HepG2 (cell line): ENCODE measurements around the gene SF3A2. TPM values are rescaled to one million over a fixed set of nuclear protein-coding genes. Genes with fewer than 3 reads are reported as not detected.
A peak's percentile ranks its signal among the peaks of the same experiment; 100 is the strongest.

Experiments
- ATRX ChIP-seq: sonication (generic); formaldehyde crosslinking; IDR thresholded peaks from 2 replicates; pipeline ENCODE4 v1.4.0; 2020; ENCODE audit warnings: missing genetic modification reagents, borderline replicate concordance
- ISX ChIP-seq: sonication (generic); formaldehyde crosslinking; conservative IDR thresholded peaks from 2 replicates; pipeline ENCODE4 v1.5.0; 2020; ENCODE audit warnings: missing genetic modification reagents
- SPEN ChIP-seq: sonication (generic); formaldehyde crosslinking; IDR thresholded peaks from 2 replicates; pipeline ENCODE4 v1.5.1; 2020; ENCODE audit warnings: low read depth, mild to moderate bottlenecking, missing genetic modification reagents
- TSC22D2 ChIP-seq: sonication (generic); formaldehyde crosslinking; IDR thresholded peaks from 2 replicates; pipeline ENCODE4 v1.5.1; 2020; ENCODE audit warnings: missing genetic modification reagents, mild to moderate bottlenecking, borderline replicate concordance
- ZNF256 ChIP-seq: sonication (generic); formaldehyde crosslinking; conservative IDR thresholded peaks from 2 replicates; pipeline ENCODE4 v1.4.0; 2020; ENCODE audit warnings: missing genetic modification reagents
- ZNF292 ChIP-seq: sonication (generic); formaldehyde crosslinking; IDR thresholded peaks from 2 replicates; pipeline ENCODE4 v1.8.1; 2022; ENCODE audit warnings: mild to moderate bottlenecking, low read depth, missing genetic modification reagents, borderline replicate concordance
- ZNF678 ChIP-seq: sonication (generic); formaldehyde crosslinking; IDR thresholded peaks from 2 replicates; pipeline ENCODE4 v1.4.0; 2020; ENCODE audit warnings: mild to moderate bottlenecking, missing genetic modification reagents
- polyA plus RNA-seq, 8 experiments: library from polyadenylated mRNA; depleted of rRNA in 3 of 8; stranded (reverse) in 7 of 8; unstranded in 1 of 8; fragments of >200 nt; fragmentation: Illumina TruSeq in 4 of 8; extraction: Trizol in 4 of 8; gene quantifications; 2 replicates each; pipeline versions ENCODE4 v1.2.1 to v1.2.3, GENCODE V29; 2011 to 2016; ENCODE audit warnings: low read depth in 4 of 8, missing spikeins in 1 of 8, mixed read lengths in 1 of 8; ENCODE audit not compliant: insufficient read depth in 1 of 8
- total RNA-seq, 5 experiments: library from RNA; depleted of rRNA; stranded (reverse); fragments of >200 nt; fragmentation: Illumina TruSeq; extraction: Trizol; gene quantifications; 2 replicates each; pipeline ENCODE4 v1.2.3, GENCODE V29; 2016; ENCODE audit warnings: low read depth in 1 of 5
- TF ChIP-seq, protein P1 (sequence below): sonication (generic); formaldehyde crosslinking; IDR thresholded peaks from 2 replicates; pipeline ENCODE4 v1.9.0; 2021; ENCODE audit warnings: mild to moderate bottlenecking, missing genetic modification reagents
- TF ChIP-seq, protein P2 (sequence below), 2 experiments: sonication (generic) in 1 of 2; formaldehyde crosslinking in 1 of 2; IDR thresholded peaks; 2 replicates each; pipeline versions ENCODE4 v1.4.0 to v1.6.1; 2016 to 2020; ENCODE audit warnings: borderline replicate concordance in 1 of 2, low read depth in 1 of 2, mild to moderate bottlenecking in 1 of 2, missing genetic modification reagents in 1 of 2

SF3A2 gene
- total and polyA plus RNA-seq, 2 of the 13 experiments (the other 11 are each of a cell fraction or from before 2014, with no cell fraction given) = 8.6 to 8.8 TPM

DNA sequence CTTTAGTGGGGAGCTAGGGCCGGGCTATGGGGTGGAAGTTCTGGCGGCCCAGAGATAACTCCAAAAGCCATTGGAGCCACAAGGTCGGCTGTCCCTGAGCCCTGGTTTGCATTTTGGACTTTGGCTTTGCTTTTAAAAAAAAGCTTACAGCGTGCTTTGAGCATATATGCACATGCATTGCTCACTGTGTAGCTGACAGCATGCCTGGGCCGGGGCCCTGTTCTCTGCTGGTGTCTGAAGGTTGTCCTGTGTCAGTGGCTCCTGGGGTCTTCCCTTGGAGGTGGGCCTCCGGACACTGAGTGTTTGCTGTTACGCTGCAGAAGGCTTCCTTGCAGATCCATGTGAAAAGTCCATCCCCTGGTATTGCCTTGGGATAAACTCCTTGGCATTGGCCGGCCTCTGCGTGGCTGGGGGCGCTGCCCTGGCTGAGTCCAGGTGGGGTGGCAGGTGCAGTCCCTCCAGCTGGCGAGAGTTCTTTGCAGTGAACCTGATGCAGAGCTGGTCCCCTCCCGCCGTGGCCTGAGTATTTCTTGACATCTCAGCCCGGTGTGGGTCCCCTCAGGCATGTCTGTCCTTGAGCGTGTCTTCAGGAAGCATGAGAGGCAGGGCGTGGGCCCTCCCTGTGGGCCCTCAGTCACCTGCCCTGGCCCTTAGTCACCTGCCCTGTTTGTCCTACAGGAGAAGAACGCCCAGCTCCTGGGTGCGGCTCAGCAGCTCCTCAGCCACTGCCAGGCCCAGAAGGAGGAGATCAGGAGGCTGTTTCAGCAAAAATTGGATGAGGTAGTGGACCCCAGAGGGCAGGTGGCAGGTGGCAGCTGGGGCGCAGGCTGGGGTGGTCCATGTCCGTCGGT, 23.5 kb upstream of the SF3A2 start (continued):
- TF ChIP-seq, protein P1, sequence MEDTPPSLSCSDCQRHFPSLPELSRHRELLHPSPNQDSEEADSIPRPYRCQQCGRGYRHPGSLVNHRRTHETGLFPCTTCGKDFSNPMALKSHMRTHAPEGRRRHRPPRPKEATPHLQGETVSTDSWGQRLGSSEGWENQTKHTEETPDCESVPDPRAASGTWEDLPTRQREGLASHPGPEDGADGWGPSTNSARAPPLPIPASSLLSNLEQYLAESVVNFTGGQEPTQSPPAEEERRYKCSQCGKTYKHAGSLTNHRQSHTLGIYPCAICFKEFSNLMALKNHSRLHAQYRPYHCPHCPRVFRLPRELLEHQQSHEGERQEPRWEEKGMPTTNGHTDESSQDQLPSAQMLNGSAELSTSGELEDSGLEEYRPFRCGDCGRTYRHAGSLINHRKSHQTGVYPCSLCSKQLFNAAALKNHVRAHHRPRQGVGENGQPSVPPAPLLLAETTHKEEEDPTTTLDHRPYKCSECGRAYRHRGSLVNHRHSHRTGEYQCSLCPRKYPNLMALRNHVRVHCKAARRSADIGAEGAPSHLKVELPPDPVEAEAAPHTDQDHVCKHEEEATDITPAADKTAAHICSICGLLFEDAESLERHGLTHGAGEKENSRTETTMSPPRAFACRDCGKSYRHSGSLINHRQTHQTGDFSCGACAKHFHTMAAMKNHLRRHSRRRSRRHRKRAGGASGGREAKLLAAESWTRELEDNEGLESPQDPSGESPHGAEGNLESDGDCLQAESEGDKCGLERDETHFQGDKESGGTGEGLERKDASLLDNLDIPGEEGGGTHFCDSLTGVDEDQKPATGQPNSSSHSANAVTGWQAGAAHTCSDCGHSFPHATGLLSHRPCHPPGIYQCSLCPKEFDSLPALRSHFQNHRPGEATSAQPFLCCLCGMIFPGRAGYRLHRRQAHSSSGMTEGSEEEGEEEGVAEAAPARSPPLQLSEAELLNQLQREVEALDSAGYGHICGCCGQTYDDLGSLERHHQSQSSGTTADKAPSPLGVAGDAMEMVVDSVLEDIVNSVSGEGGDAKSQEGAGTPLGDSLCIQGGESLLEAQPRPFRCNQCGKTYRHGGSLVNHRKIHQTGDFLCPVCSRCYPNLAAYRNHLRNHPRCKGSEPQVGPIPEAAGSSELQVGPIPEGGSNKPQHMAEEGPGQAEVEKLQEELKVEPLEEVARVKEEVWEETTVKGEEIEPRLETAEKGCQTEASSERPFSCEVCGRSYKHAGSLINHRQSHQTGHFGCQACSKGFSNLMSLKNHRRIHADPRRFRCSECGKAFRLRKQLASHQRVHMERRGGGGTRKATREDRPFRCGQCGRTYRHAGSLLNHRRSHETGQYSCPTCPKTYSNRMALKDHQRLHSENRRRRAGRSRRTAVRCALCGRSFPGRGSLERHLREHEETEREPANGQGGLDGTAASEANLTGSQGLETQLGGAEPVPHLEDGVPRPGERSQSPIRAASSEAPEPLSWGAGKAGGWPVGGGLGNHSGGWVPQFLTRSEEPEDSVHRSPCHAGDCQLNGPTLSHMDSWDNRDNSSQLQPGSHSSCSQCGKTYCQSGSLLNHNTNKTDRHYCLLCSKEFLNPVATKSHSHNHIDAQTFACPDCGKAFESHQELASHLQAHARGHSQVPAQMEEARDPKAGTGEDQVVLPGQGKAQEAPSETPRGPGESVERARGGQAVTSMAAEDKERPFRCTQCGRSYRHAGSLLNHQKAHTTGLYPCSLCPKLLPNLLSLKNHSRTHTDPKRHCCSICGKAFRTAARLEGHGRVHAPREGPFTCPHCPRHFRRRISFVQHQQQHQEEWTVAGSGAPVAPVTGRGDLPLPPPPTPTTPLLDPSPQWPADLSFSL (CRISPR knock-in tag) = no peak
- TF ChIP-seq ZNF678 (CRISPR knock-in tag) (peak; percentile 83; the same call in 1 of the 2 replicates), ATRX (no peak), ZNF292 (CRISPR knock-in tag) (peak; percentile 39; the same call in 1 of the 2 replicates), ZNF256 (CRISPR knock-in tag) (peak; percentile 93), ISX (peak; percentile 92; the same call in 1 of the 2 replicates), SPEN (CRISPR knock-in tag) (peak; percentile 55), TSC22D2 (CRISPR knock-in tag) (peak; percentile 49; the same call in 1 of the 2 replicates)
- TF ChIP-seq, protein P2, sequence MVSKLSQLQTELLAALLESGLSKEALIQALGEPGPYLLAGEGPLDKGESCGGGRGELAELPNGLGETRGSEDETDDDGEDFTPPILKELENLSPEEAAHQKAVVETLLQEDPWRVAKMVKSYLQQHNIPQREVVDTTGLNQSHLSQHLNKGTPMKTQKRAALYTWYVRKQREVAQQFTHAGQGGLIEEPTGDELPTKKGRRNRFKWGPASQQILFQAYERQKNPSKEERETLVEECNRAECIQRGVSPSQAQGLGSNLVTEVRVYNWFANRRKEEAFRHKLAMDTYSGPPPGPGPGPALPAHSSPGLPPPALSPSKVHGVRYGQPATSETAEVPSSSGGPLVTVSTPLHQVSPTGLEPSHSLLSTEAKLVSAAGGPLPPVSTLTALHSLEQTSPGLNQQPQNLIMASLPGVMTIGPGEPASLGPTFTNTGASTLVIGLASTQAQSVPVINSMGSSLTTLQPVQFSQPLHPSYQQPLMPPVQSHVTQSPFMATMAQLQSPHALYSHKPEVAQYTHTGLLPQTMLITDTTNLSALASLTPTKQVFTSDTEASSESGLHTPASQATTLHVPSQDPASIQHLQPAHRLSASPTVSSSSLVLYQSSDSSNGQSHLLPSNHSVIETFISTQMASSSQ (IDR thresholded peaks at IDR 0.05; ENCODE audit: low read depth) = no peak
- TF ChIP-seq, protein P2 (CRISPR knock-in tag; IDR thresholded peaks at IDR 0.05; ENCODE audit: borderline replicate concordance) = 0 out of 2 replicates have a peak, but pooled peaks have one; percentile 56
